HG02678 (cell line): ENCODE data around the gene CCL26.

Experiments
- ATAC-seq: cut with Tn5 transposase; IDR thresholded peaks from one replicate; pipeline ENCODE4 v1.9.1; 2021; ENCODE audit warnings: mild to moderate bottlenecking, moderate library complexity; ENCODE audit not compliant: unreplicated experiment

CCL26 gene, protein sequence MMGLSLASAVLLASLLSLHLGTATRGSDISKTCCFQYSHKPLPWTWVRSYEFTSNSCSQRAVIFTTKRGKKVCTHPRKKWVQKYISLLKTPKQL

DNA sequence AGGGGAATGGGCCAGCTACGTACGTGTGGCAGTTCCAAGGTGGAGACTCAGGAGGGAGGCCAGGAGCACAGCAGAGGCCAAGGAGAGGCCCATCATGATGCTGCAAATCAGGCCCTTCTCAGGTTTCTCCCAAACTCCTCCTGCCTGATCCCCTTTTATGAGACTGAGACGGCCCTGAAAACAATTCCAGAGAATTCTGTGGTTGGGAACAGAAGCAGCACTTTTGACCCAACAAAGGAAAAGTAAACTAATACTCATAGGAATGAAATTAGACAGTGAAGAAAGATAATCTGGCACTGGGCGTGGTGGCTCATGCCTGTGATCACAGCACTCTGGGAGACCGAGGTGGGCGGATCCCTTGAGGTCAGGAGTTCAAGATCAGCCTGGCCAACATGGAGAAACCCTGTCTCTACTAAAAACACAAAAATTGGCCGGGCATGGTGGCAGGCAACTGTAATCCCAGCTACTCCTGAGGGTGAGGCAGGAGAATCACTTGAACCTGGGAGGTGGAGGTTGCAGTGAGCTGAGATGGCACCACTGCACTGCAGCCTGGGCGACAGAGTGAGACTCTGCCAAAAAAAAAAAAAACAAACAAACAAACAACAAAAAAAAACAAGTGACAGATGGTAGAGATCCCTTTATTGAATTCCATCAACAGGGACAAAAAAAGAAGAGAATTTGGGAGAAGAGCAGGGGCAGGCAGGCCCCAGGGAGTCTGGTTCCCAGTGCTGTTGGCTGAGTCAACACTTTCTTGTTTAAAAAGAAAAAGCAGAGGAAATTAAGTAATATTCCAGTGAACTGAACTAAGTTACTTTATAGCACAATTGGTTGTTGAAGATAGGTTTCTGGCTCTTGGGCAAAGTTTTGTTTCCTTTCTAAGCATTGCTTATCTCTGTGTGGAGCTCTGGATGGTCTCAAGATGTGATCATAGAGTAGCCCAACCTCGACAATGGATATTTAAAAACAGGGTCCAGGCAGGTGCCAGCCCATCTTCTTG, at the start of gene CCL26:
Gene CCL26 (minus strand): TSS at position 131 of the 997 bp plus-strand sequence. CDS start 35 bp downstream, at position 96.
- no peak for ATAC-seq

DNA sequence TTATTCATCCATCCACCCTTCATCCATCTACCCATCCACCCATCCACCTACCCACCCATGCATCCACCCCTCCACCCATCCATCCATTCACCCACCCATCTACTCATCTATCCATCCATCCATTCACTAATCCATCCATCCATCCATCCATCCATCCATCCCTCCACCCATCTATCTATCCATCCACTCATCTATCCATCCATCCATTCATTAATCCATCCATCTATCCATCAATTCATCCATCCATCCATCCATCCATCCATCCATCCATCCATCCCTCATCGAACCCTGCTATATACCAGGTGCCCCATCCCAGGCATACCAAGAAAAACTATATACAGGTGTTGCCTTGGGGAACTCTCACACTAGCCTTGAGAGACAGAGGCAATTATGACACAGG, 48.7 kb upstream of the CCL26 start:
- ATAC-seq = no peak

DNA sequence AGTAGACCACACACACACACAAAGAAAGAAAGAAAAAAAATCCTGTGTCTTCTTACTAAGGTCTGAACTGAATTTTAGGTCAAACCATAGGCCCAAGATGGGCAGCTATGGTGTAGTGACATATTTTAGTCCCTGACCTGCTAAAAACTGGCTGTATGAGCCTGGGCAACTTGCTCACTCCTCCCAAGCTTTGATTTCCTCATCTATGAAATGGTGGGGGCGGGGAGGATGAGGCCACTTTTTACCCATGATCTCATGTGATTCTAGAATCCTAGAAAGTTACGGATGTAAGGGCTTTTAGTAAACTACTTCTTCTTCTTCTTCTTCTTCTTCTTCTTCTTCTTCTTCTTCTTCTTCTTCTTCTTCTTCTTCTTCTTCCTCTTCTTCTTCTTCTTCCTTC, 47.7 kb upstream of the CCL26 start:
- no peak for ATAC-seq

DNA sequence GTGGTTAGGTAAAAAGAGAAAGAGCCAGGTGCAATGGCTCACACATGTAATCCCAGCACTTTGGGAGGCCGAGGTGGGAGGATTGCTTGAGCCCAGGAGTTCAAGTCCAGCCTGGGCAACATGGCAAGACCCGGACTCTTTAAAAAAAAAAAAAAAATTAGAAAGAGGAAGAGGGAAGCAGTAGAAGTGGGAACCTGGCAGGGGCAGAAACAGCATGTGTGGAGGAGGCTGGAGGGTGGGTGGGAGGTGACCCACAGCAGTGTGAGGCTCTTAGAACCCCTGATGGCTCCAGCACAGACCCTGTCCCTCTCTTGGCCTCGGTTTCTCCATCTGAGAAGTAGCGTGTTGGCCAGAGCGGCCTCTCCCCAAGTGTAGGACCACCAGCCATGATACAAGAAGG, 46.5 kb upstream of the CCL26 start:
- no peak for ATAC-seq

DNA sequence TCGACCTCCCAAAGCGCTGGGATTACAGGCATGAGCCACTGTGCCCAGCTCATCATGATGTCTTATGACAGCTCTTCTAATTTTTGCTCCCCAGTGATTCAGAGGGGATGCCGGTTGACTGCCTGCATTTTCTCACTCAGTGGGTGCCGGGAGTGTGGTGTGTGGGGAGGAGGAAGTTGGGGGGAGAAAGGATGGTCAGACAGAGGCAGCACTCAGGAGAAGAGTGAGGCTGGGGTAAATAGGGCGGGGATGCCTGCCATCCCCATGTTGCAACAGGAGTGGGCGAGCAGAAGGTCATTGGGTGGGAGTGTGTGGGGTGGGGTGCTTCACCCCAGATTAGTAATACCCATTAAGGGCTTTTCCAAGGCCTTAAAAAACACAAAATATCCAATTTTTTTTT, 45.1 kb upstream of the CCL26 start:
- ATAC-seq = no peak

DNA sequence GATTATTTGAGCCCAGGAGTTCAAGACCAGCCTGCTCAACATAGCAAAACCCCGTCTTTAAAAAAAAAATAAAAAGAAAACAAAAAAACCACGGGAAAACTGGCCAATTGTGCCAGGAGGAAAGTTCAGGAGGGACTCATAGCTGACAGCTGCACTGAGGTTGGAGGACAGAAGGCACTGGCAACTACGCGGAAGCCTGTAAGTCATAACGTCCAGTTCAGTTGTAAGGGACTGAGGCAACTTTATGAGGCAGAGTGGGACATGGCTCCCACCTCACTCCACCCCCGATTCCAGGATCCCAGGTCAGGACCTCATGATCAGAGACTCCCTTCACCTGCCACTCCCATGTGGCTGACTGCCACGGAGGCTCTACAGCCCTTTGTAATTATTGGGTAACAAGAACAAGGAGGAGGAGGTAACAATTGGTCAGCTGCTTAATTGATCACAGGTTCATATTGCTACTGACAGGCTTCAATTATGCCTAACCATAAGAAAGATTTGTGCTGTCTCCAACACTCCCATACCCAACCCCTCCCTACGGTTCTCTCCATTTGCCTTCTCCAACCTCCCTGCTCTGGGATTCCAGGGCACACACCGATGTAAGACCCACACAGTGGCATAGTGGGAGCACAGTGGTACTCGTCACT, 43.5 kb upstream of the CCL26 start:
- ATAC-seq = no peak

DNA sequence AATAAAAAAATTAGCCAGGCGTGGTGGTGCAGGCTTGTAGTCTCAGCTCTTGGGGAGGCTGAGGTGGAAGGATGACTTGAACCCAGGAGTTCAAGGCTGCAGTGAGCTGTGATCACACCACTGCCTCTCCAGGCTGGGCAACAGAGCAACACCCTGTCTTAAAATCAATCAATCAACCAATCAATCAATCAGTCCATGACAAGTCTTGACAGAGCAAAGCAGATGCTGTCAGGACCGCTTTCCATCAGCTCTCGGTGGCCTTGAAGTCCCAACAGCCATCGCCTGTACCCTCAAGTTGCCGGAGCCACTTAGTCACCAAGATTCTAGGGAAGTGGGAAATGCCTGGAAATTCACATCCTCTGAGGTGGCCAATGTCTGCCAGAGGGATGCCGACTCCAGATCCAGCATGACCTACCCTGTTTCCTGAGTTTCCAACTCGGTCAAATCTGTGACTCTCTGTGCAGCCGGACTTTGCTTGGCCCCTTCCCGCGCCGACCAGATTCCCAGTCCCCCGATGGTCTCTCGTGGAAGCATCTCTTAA, 42.5 kb upstream of the CCL26 start:
- no peak for ATAC-seq

DNA sequence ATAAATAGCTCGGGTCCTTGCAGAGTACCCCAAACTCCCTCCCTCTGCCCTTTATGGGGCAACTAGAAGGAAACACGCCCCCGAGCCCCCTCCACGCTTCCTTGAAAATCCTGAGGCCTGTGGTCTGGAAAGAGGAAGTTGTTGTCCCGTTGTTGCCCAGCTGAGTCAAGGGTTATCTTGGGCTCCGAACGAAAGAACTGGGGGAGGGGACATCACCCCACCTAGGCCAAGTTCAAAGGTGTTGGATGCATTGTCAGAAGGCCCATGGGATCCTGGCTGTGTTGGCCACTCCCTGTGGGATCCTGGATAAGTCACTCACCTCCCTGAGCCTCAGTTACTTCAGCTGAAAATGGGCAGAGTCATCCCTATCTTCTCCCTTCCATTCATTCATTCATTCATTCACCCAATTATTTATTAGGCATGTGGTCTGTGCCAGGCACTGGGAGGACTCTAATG, 41.8 kb upstream of the CCL26 start, which contains the start of gene CCL24:
Gene CCL24 (minus strand): TSS at position 26 of the 456 bp plus-strand sequence. CDS start 91 bp downstream, outside the sequence.
- ATAC-seq = no peak

DNA sequence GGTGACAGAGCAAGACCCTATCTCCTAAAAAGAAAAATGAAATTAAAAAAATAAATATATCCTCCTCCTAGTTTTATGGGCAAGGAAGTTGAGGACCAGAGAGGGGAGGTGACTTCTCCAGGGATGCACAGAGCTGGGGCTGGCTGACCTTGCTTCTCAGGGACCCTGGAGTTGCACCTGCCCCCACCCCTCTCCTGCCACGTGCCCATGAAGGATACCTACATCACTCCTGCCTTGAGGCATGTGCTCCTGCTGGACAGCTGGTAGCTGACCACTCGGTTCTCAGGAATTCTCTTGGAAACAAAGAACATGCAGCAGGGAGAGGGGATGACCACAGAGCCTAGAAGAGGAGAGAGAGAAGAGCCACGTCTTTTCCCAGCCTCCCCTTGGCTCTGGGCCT, 41.1 kb upstream of the CCL26 start:
- no peak for ATAC-seq

DNA sequence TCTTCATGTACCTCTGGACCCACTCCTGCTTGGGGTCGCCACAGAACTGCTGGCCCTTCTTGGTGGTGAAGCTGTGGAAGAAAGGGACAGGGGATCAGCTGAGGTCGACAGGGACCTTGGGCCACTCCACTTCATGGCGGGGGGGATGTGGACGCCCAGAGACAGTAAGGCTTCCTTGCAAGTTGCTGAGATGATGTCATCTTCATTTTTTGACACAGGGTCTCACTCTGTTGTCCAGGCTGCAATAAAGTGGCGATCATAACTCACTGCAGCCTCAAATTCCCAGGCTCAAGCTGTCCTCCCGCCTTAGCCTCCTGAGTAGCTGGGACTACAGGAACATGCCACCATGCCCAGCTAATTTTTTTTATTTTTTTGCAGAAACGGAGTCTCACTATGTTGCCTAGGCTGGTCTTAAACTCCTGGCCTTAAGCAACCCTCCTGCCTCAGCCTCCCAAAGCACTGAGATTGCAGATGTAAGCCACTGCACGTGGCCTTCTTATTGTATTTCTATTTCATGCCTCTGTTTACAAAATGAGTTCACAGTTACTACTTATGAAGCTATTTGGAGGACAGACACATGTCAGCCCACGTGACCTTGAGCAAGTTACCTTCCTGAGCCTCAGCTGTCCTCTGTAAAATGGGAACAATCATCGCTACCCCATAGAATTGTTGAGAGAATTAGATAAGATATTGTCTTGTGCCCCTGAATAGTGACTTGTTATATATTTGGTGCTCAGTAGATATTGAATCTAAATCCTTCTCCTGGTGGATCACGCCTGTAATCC, 40.1 kb upstream of the CCL26 start:
- ATAC-seq = no peak

DNA sequence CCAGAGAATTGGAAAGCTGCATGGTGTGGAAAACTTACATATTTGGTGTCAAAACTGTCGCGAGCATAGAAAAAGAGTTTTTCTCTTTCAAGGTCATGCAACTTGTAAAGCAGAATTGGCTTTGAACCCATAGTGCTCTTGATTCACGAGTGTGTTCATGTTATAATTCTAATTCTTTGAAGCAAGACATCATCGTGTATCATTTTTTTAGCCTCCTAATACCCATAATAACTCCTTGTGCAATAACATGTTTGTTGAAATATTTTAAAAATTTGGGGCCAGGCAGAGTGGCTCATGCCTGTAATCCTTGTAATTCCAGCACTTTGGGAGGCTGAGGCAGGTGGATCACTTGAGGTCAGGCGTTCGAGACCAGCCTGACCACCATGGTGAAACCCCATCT, 37.4 kb upstream of the CCL26 start:
- ATAC-seq = no peak

DNA sequence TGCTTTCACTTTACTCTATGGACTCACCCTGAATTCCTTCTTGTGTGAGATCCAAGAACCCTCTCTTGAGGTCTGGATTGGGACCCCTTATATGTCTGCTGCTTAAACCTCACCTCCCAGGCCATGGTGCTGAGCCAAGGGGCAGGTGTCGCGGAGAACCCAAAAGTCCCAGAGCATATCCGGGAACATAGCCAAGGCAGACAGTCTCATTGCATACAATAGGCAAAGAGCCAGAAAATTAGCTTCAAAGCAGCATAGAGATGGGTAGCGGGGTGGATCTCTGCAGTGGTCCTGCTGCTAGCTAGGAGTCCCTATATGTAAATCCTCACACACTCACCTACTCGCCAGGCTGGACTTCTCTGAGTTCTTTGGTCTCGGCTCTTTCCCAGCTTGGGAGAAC, 36.1 kb upstream of the CCL26 start:
- ATAC-seq = no peak

DNA sequence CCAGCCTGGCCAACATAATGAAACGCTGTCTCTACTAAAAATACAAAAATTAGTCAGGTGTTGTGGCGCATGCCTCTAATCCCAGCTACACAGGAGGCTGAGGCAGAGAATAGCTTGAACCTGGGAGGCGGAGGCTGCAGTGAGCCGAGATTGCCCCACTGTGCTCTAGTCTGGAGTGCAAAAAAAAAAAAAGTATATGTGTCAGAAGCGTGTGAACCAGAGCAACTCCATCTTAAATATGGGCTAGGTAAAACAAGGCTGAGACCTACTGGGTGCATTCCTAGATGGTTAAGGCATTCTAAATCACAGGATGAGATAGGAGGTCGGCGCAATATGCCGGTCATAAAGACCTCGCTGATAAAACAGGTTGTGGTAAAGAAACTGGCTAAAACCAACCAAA, 35.4 kb upstream of the CCL26 start:
- ATAC-seq = no peak

DNA sequence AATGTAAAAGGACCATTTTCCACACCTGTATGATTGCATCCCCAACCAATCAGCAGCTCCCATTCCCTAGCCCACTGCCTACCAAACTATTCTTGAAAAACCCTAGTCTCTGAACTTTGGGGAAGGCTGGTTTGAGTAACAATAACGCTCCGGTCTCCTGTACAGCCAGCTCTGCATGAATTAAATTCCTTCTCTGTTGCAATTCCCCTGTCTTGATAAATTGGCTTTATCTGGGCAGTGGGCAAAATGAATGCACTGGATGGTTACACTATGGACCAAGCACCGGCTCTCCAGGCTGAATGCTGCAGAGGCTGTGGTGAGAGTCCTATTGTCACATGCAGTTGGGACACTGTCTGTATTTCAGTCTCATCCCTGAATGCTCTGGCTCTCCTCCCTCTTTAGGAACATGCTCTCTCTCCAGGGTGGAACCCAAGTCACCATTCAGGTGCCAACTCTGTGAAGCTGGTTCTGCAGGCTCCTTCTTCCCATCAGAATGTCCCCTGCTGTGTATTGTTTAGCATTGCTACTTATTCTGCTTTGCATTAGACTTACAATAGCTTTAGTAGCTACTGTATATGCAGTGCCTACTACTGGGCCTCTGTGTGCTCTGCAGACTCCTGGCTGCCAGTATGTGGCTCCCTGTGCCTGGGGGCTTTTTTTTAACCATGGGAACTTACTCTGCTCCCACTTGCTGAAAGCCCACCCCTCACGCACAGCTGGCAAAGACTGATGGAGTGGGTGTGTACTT, 34.7 kb upstream of the CCL26 start:
- no peak for ATAC-seq

DNA sequence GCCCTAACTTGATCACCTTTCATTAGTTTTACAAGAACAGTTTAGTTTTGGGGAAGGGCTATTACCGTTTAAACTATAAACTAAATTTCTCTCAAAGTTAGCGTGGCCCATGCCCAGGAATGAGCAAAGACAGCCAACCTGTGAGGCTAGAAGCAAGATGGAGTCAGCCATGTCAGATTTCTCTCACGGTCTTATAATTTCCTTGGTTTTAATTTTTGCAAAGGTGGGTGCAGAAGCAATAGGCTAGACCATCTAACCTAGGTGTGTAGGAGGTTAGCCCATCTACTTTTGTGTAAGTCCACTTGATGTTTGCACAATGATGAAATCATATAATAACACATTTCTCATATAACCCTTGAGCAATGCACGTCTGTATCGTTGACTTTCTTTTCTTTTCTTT, 32.7 kb upstream of the CCL26 start:
- no peak for ATAC-seq

DNA sequence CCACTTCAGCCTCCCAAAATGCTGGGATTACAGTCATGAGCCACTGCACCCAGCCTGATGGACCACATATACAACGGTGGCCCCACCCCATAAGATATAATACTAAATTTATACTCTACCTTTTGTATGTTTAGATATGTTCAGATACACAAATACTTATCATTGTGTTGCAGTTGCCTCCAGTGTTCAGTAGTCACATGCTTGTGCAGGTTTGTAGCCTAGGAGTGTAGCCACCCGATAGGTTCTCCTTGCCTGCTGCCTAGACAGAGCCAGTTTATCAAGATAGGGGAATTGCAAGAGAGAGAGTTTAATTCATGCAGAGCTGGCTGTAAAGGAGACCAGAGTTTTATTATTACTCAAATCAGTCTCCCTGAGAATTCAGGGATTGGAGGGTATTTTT, 32.0 kb upstream of the CCL26 start:
- ATAC-seq = no peak

DNA sequence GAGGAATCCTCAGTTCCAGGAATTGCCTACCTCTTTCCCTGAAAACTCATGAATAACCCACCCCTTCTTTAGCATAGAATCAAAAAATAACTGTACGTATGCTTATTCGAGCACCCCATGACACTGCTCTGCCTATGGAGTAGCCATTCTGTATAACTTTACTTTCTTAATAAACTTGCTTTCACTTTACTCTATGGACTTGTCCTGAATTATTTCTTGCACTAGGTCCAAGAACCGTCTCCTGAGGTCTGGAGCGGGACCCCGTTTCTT, 30.5 kb upstream of the CCL26 start:
- no peak for ATAC-seq

DNA sequence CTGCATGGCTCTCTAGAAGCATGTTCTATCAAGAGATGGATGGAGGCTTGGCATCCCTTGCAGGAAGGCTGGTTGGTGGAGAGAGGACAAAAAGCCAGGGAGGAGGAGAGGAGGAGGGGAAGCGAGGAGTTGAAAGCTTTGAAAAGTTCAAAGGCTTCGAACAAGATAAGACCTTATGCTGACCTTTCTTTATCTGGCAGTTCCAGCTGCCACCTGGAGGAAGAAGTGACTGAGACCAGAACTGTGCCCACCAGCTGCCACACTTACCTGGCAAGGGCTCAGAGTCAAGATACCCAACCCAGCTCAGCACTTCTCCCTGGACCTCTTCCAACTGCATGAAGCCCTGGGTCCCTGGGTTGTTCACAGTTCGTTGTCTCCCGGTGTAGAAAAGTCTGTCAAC, 26.8 kb upstream of the CCL26 start:
- no peak for ATAC-seq

DNA sequence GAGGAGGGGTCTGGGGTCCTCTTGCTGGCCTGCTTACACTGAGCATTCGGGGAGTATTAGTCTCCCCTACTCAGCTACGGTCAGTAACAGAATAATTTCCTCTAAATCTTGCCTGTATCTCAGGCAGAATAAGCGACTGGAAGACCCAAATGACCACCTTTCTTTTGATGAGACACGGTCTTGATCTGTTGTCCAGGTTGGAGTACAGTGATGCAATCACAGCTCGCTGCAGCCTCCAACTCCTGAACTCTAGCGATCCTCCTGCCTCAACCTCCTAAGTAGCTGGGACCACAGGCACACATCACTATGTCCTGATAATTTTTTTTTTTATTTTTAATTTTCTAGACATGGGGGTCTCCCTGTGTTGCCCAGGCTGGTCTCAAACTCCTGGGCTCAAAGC, 24.4 kb upstream of the CCL26 start:
- ATAC-seq = no peak

DNA sequence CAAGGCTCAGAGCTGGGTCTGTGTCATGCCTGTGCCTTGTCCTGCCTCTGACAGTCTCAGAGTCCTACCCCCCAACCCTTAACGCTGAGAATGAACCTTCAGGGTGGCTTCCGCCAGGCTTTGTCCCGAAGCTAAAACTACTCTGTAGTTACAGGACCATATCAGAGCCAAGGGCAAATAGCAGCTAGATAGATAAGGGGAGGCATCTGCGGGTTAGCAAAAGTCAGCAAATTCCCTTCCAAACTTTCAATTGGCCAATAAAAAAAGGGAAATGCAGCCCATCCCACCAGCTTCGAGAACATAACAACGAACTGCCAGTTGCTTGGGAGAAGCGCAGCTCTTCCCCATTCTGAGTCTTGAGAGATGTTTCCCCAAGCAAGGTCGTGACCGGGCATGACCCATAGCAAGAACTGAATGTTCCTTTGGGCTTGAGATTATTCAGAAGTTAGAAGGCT, 23.8 kb upstream of the CCL26 start:
- ATAC-seq = no peak
